HepG2 (cell line): ENCODE data around the gene RASGRP2. TPM values are rescaled to one million over a fixed set of nuclear protein-coding genes. Genes with fewer than 3 reads are reported as not detected.

Source experiments
- ATAC-seq: fragments of 200-7000 bp; cut with Tn5 transposase; 3 replicates; pipeline ENCODE4 v1.9.1; 2020; ENCODE audit warnings: mild to moderate bottlenecking, moderate library complexity
- BruUV-seq: library from RNA; stranded (reverse); fragments of 400-500 nt; replicated peaks from 2 replicates; lab custom pipeline; 2021; lab: Mats Ljungman, UMichigan
- CTCF ChIA-PET: fragments of 300-600 bp; formaldehyde crosslinking; extraction: SDS; loops from one replicate; lab custom pipeline; 2021; ENCODE audit warnings: low total read pairs, inconsistent platforms, low intra/inter-chr PET ratio; lab: Yijun Ruan, JAX
- POLR2A ChIA-PET: fragments of 350-600 bp; sonication (Branson Sonifier 250); formaldehyde crosslinking; loops from one replicate; lab custom pipeline; 2020; ENCODE audit warnings: antibody characterized with exemption, inconsistent platforms; lab: Yijun Ruan, JAX
- DNase-seq: peaks from one replicate; pipeline ENCODE4 v3.0.0-alpha.2; 2015; ENCODE audit warnings: low spot score
- FAIRE-seq: peaks from 3 replicates; lab custom pipeline; 2011; peaks lifted over from hg19 to GRCh38; lab: Jason Lieb, UNC
- H2AFZ ChIP-seq: one replicate; pipeline ENCODE4 v1.6.1; 2011; ENCODE audit warnings: low read length, inconsistent platforms
- H3K27ac ChIP-seq: fragments of 300-600 bp; 3 replicates; pipeline ENCODE4 v1.8.0; 2011; ENCODE audit warnings: mixed run types, mild to moderate bottlenecking, mixed read lengths, low read length, inconsistent platforms; ENCODE audit not compliant: insufficient read depth; ENCODE audit errors: extremely low read length
- H3K27me3 ChIP-seq, 2 experiments: fragments of 200-600 bp in 1 of 2; 2 replicates in 1 of 2; 3 replicates in 1 of 2; pipeline versions ENCODE4 v1.6.0 to v1.8.0; 2011; ENCODE audit warnings: low read length in 2 of 2, mild to moderate bottlenecking in 2 of 2, moderate library complexity in 2 of 2, inconsistent platforms in 1 of 2; ENCODE audit not compliant: insufficient read depth in 2 of 2, control insufficient read depth in 1 of 2
- H3K36me3 ChIP-seq, 2 experiments: fragments of 200-600 bp in 1 of 2; replicated peaks in 1 of 2; 2 replicates in 1 of 2; 3 replicates in 1 of 2; pipeline versions ENCODE4 v1.5.1 to v1.8.0; 2011; ENCODE audit warnings: low read length in 2 of 2, inconsistent platforms in 1 of 2; ENCODE audit not compliant: insufficient read depth in 2 of 2, control insufficient read depth in 1 of 2
- H3K4me1 ChIP-seq: 2 replicates; pipeline ENCODE4 v1.5.1; 2012; ENCODE audit warnings: low read length, inconsistent platforms; ENCODE audit not compliant: insufficient read depth
- H3K4me2 ChIP-seq: 2 replicates; pipeline ENCODE4 v1.6.0; 2011; ENCODE audit warnings: low read depth, low read length, inconsistent platforms
- H3K4me3 ChIP-seq, 3 experiments: fragments of 200-600 bp in 1 of 3; sonication (generic), shearing (Covaris generic) in 1 of 3; replicated peaks in 1 of 3; 2 replicates each; pipeline ENCODE4 v1.5.1; 2011 to 2016; ENCODE audit warnings: low read length in 3 of 3, inconsistent platforms in 2 of 3, low read depth in 2 of 3, mild to moderate bottlenecking in 2 of 3, control low read depth in 1 of 3, mixed read lengths in 1 of 3; ENCODE audit not compliant: insufficient read depth in 1 of 3
- H3K79me2 ChIP-seq: one replicate; pipeline ENCODE4 v1.6.1; 2011; ENCODE audit warnings: low read length, inconsistent platforms; ENCODE audit not compliant: insufficient read depth
- H3K9ac ChIP-seq: 2 replicates; pipeline ENCODE4 v1.6.0; 2011; ENCODE audit warnings: mild to moderate bottlenecking, low read depth, low read length, inconsistent platforms; ENCODE audit not compliant: insufficient read depth
- H3K9me3 ChIP-seq: 2 replicates; pipeline ENCODE4 v1.5.1; 2012; ENCODE audit warnings: mild to moderate bottlenecking, low read length
- H4K20me1 ChIP-seq: 2 replicates; pipeline ENCODE4 v1.6.0; 2011; ENCODE audit warnings: inconsistent platforms, mild to moderate bottlenecking, low read length, moderate library complexity; ENCODE audit not compliant: insufficient read depth
- ARNTL ChIP-seq: sonication (generic); formaldehyde crosslinking; IDR thresholded peaks from 2 replicates; pipeline ENCODE4 v1.4.0; 2020; ENCODE audit warnings: mild to moderate bottlenecking, missing genetic modification reagents
- ATF7 ChIP-seq, 2 experiments: fragments of 450-650 bp in 1 of 2; sonication (generic) in 1 of 2; formaldehyde crosslinking in 1 of 2; IDR thresholded peaks; 2 replicates each; pipeline versions ENCODE4 v1.4.0 to v1.6.1; 2016 to 2020; ENCODE audit warnings: antibody characterized with exemption in 1 of 2, mild to moderate bottlenecking in 1 of 2, missing genetic modification reagents in 1 of 2
- GTF2F1 ChIP-seq: fragments of 150-350 bp; IDR thresholded peaks from 2 replicates; pipeline ENCODE4 v1.6.1; 2014; ENCODE audit warnings: low read length
- HNF4A ChIP-seq: sonication (generic); formaldehyde crosslinking; IDR thresholded peaks from 2 replicates; pipeline ENCODE4 v1.4.0; 2020; ENCODE audit warnings: missing genetic modification reagents
- MED8 ChIP-seq: sonication (generic); formaldehyde crosslinking; IDR thresholded peaks from 2 replicates; pipeline ENCODE4 v1.8.1; 2023; ENCODE audit warnings: mild to moderate bottlenecking, missing genetic modification reagents; ENCODE audit not compliant: insufficient replicate concordance
- NFKBIZ ChIP-seq: IDR thresholded peaks from 2 replicates; pipeline ENCODE4 v1.6.1; 2018; ENCODE audit warnings: missing genetic modification reagents, missing compliant biosample characterization
- SSRP1 ChIP-seq: IDR thresholded peaks from 2 replicates; pipeline ENCODE4 v1.6.1; 2016; ENCODE audit warnings: control low read depth
- ZNF138 ChIP-seq: sonication (generic); formaldehyde crosslinking; IDR thresholded peaks from 2 replicates; pipeline ENCODE4 v1.5.0; 2020; ENCODE audit warnings: mild to moderate bottlenecking, low read depth, missing genetic modification reagents
- ZNF24 ChIP-seq: fragments of 450-650 bp; IDR thresholded peaks from 2 replicates; pipeline ENCODE4 v1.6.1; 2017; ENCODE audit warnings: antibody characterized with exemption, mild to moderate bottlenecking
- ZNF33A ChIP-seq: sonication (generic); formaldehyde crosslinking; IDR thresholded peaks from 2 replicates; pipeline ENCODE4 v1.5.1; 2020; ENCODE audit warnings: missing genetic modification reagents, mild to moderate bottlenecking, moderate library complexity, borderline replicate concordance
- ZNF569 ChIP-seq: sonication (generic); formaldehyde crosslinking; IDR thresholded peaks from 2 replicates; pipeline ENCODE4 v1.5.0; 2020; ENCODE audit warnings: mild to moderate bottlenecking, missing genetic modification reagents, moderate library complexity, borderline replicate concordance
- WGBS: methylation state at CpG from one replicate; pipeline ENCODE4 v1.1.6; 2017; ENCODE audit warnings: low lambda C conversion rate; 5-methylcytosine and 5-hydroxymethylcytosine counted together
- in situ Hi-C: cut with HindIII; loops from 2 replicates; pipeline ENCODE4 v1.10.0; 2017; ENCODE audit warnings: low pct_unique_long_range_greater_than_20kb; ENCODE audit not compliant: extremely low pct_ligation_motif_present
- intact Hi-C: fragments of 100-400 bp; cut with micrococcal nuclease; formaldehyde crosslinking; loops from one replicate; pipeline ENCODE4 v1.10.0; 2022; ENCODE audit not compliant: unreplicated experiment
- polyA plus RNA-seq, 8 experiments: library from polyadenylated mRNA; depleted of rRNA in 3 of 8; stranded (reverse) in 7 of 8; unstranded in 1 of 8; fragments of >200 nt; fragmentation: Illumina TruSeq in 4 of 8; extraction: Trizol in 4 of 8; gene quantifications; 2 replicates each; pipeline versions ENCODE4 v1.2.1 to v1.2.3, GENCODE V29; 2011 to 2016; ENCODE audit warnings: low read depth in 4 of 8, missing spikeins in 1 of 8, mixed read lengths in 1 of 8; ENCODE audit not compliant: insufficient read depth in 1 of 8
- total RNA-seq, 5 experiments: library from RNA; depleted of rRNA; stranded (reverse); fragments of >200 nt; fragmentation: Illumina TruSeq; extraction: Trizol; gene quantifications; 2 replicates each; pipeline ENCODE4 v1.2.3, GENCODE V29; 2016; ENCODE audit warnings: low read depth in 1 of 5
- TF ChIP-seq, protein P1 (sequence below): IDR thresholded peaks from 2 replicates; pipeline ENCODE4 v1.6.1; 2016
- TF ChIP-seq, protein P2 (sequence below): sonication (generic); formaldehyde crosslinking; IDR thresholded peaks from 2 replicates; pipeline ENCODE4 v1.4.0; 2020; ENCODE audit warnings: missing genetic modification reagents
- TF ChIP-seq, protein P3 (sequence below): IDR thresholded peaks from 2 replicates; pipeline ENCODE4 v1.6.1; 2016; ENCODE audit warnings: mild to moderate bottlenecking
- TF ChIP-seq, protein P4 (sequence below), 2 experiments: sonication (generic) in 1 of 2; formaldehyde crosslinking in 1 of 2; IDR thresholded peaks; 2 replicates each; pipeline versions ENCODE4 v1.4.0 to v1.6.1; 2016 to 2020; ENCODE audit warnings: borderline replicate concordance in 1 of 2, low read depth in 1 of 2, mild to moderate bottlenecking in 1 of 2, missing genetic modification reagents in 1 of 2

Gene RASGRP2
- total and polyA plus RNA-seq, 2 of the 13 experiments (the other 11 are each of a cell fraction or from before 2014, with no cell fraction given) = 0.61 TPM; not detected in 1

DNA sequence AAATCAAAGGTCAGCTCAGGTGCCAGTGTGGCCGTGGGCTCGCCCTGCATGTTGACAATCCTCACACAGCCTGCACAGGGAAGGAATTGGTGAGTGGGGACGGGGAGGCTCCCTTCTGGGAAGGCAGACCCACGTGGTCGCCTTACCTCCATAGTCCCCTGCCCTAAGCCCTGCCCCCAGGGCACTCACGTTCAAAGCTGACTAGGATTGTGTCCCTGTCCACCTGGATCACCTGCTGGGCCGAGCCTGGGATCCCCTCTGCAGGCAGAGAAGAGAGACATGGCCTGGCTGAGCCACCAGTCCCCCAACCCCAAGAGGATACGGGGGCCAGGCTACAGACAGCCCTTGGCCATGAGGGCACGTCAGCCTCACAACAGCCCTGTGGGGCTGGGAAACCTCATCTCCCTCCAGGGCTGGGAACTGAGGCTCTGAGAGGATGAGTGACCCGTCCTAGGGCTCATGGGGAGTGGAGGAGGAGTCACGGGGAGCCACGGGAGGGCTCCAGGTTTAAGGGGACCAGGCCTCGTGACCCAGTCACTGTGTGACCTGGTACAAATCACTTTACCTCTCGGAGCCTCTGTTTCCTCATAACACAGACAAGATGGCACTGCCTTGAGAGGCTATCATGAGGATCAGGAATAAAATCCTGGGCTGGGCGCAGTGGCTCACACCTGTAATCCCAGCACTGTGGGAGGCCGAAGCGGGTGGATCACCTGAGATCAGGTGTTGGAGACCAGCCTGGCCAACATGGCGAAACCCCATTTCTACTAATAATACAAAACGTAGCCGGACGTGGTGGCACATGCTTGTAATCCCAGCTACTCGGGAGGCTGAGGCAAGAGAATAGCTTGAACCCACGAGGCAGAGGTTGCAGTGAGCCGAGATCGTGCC, 46.5 kb upstream of the RASGRP2 start:
- no peak overlapping the region for H3K4me2 ChIP-seq
- ChIA-PET CTCF (no interaction called here), POLR2A (no interaction called here)
- no peaks in the 10 kb centered on the region for H4K20me1 ChIP-seq
- H3K36me3 ChIP-seq = no peaks in the 10 kb centered on the region
- ATAC-seq (no peak), FAIRE-seq (no peak), DNase-seq (no peak)
- no peak overlapping the region for H3K4me3 ChIP-seq
- BruUV-seq = no TSS peak
- no peak overlapping the region for H3K9ac ChIP-seq
- no peaks in the 10 kb centered on the region for H3K79me2 ChIP-seq
- no peak overlapping the region for H2AFZ ChIP-seq
- H3K9me3 ChIP-seq = no peaks in the 10 kb centered on the region
- intact Hi-C loops = no loop called here
- 84% methylated on average over 19 of the region's 25 CpGs for WGBS
- no peak overlapping the region for H3K27ac ChIP-seq
- 0 out of 2 replicates have a peak, but pooled peaks cover 6% of the 10 kb centered on the region for H3K4me1 ChIP-seq
- in situ Hi-C loops = no loop called here
- H3K27me3 ChIP-seq = no peaks in the 10 kb centered on the region
- TF ChIP-seq ZNF33A (CRISPR knock-in tag) (no peak), GTF2F1 (no peak), ATF7 (IDR thresholded peaks at IDR 0.05) (no peak), ATF7 (CRISPR knock-in tag; IDR thresholded peaks at IDR 0.05) (no peak), HNF4A (CRISPR knock-in tag) (no peak), SSRP1 (CRISPR knock-in tag) (no peak), MED8 (no peak), ZNF24 (no peak), ARNTL (no peak), ZNF138 (CRISPR knock-in tag) (no peak), ZNF569 (no peak), NFKBIZ (no peak)
- TF ChIP-seq, protein P1, sequence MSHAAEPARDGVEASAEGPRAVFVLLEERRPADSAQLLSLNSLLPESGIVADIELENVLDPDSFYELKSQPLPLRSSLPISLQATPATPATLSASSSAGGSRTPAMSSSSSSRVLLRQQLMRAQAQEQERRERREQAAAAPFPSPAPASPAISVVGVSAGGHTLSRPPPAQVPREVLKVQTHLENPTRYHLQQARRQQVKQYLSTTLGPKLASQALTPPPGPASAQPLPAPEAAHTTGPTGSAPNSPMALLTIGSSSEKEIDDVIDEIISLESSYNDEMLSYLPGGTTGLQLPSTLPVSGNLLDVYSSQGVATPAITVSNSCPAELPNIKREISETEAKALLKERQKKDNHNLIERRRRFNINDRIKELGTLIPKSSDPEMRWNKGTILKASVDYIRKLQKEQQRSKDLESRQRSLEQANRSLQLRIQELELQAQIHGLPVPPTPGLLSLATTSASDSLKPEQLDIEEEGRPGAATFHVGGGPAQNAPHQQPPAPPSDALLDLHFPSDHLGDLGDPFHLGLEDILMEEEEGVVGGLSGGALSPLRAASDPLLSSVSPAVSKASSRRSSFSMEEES = no peak
- TF ChIP-seq, protein P2, sequence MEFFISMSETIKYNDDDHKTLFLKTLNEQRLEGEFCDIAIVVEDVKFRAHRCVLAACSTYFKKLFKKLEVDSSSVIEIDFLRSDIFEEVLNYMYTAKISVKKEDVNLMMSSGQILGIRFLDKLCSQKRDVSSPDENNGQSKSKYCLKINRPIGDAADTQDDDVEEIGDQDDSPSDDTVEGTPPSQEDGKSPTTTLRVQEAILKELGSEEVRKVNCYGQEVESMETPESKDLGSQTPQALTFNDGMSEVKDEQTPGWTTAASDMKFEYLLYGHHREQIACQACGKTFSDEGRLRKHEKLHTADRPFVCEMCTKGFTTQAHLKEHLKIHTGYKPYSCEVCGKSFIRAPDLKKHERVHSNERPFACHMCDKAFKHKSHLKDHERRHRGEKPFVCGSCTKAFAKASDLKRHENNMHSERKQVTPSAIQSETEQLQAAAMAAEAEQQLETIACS (CRISPR knock-in tag) = no peak
- TF ChIP-seq, protein P3, sequence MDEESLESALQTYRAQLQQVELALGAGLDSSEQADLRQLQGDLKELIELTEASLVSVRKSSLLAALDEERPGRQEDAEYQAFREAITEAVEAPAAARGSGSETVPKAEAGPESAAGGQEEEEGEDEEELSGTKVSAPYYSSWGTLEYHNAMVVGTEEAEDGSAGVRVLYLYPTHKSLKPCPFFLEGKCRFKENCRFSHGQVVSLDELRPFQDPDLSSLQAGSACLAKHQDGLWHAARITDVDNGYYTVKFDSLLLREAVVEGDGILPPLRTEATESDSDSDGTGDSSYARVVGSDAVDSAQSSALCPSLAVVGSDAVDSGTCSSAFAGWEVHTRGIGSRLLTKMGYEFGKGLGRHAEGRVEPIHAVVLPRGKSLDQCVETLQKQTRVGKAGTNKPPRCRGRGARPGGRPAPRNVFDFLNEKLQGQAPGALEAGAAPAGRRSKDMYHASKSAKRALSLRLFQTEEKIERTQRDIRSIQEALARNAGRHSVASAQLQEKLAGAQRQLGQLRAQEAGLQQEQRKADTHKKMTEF (CRISPR knock-in tag) = no peak
- TF ChIP-seq, protein P4, sequence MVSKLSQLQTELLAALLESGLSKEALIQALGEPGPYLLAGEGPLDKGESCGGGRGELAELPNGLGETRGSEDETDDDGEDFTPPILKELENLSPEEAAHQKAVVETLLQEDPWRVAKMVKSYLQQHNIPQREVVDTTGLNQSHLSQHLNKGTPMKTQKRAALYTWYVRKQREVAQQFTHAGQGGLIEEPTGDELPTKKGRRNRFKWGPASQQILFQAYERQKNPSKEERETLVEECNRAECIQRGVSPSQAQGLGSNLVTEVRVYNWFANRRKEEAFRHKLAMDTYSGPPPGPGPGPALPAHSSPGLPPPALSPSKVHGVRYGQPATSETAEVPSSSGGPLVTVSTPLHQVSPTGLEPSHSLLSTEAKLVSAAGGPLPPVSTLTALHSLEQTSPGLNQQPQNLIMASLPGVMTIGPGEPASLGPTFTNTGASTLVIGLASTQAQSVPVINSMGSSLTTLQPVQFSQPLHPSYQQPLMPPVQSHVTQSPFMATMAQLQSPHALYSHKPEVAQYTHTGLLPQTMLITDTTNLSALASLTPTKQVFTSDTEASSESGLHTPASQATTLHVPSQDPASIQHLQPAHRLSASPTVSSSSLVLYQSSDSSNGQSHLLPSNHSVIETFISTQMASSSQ (IDR thresholded peaks at IDR 0.05; ENCODE audit: low read depth) = no peak
- TF ChIP-seq, protein P4 (CRISPR knock-in tag; IDR thresholded peaks at IDR 0.05; ENCODE audit: borderline replicate concordance) = no peak
